HG03066 (cell line): ENCODE data around the gene UNKL.

Experiments used
- ATAC-seq: cut with Tn5 transposase; IDR thresholded peaks from one replicate; pipeline ENCODE4 v1.9.1; 2021; ENCODE audit warnings: low read depth; ENCODE audit not compliant: unreplicated experiment

The UNKL gene

GRCh38 chr16:1407753-1408152, 6.8 kb downstream of the UNKL start:
- no peak for ATAC-seq

GRCh38 chr16:1403733-1404132, 10.8 kb downstream of the UNKL start:
- ATAC-seq, result no peak

GRCh38 chr16:1403036-1403435, 11.5 kb downstream of the UNKL start:
- ATAC-seq, result no peak

- ATAC-seq, result no peak
Measured at GRCh38 chr16:1401758-1402154, 12.7 kb downstream of the UNKL start.

- no peak for ATAC-seq
Measured at GRCh38 chr16:1401061-1401757, 13.3 kb downstream of the UNKL start.

- ATAC-seq, result no peak
Measured at GRCh38 chr16:1398826-1399581, 15.5 kb downstream of the UNKL start.

GRCh38 chr16:1398351-1398750, 16.2 kb downstream of the UNKL start:
- no peak for ATAC-seq

GRCh38 chr16:1397779-1398178, 16.7 kb downstream of the UNKL start:
- ATAC-seq, result no peak

GRCh38 chr16:1395444-1396031, 19.0 kb downstream of the UNKL start:
- ATAC-seq, result no peak

GRCh38 chr16:1394367-1394951, 20.0 kb downstream of the UNKL start:
- ATAC-seq, result no peak

- ATAC-seq, result no peak
Measured at GRCh38 chr16:1393613-1394176, 20.8 kb downstream of the UNKL start.

GRCh38 chr16:1392826-1393225, 21.7 kb downstream of the UNKL start:
- ATAC-seq, result no peak

GRCh38 chr16:1390239-1390779, 24.2 kb downstream of the UNKL start:
- ATAC-seq, result no peak

GRCh38 chr16:1389762-1390161, 24.7 kb downstream of the UNKL start:
- ATAC-seq, result no peak

GRCh38 chr16:1387331-1387730, 27.2 kb downstream of the UNKL start:
- ATAC-seq, result no peak

GRCh38 chr16:1385232-1385631, 29.3 kb downstream of the UNKL start:
- no peak for ATAC-seq

GRCh38 chr16:1383556-1383955, 30.9 kb downstream of the UNKL start:
- no peak for ATAC-seq

GRCh38 chr16:1381612-1382406, 32.7 kb downstream of the UNKL start:
- no peak for ATAC-seq

- no peak for ATAC-seq
Measured at GRCh38 chr16:1380195-1380594, 34.3 kb downstream of the UNKL start.
